Hematopoietic multipotent progenitor cell treated with erythropoietin and hydrocortisone succinate and interleukin-3 and kit ligand, for 4 days (in vitro differentiated cells): ENCODE measurements around the gene PHLDA1.

ENCODE experiments used
- DNase-seq: peaks from one replicate; pipeline ENCODE4 v3.0.0-alpha.2; 2015

Gene PHLDA1

DNA sequence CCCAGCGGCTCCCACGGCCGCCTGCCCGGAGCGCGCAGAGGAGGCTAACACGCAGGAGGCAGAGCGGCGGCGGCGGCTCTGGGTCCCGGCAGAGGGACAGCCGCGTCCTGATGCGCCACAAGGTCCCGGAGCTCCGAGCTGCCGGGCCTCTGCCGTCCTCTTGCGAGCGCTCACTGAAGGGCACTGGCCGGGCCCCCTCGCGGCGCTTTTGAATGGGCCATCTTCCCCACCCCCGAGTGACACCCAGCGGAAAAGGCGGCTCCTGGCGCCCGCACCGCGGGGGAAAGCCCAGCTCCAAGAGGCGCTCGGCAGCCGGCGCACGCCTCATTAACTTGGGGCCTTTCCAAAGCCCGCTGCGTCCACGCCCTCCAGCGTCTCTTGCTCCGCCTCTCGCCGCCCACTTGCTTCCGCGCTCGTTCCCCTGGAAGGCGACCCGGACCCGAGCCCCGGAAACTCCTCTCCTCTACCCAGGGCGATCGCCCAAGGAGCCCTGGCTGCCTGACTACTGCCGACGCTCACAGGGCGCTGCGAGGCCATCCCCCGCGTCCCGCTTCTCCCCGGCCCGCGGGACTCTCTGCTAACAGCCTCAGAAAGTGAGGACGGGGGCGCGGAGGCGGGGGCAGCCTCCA, at the start of gene PHLDA1:
Gene PHLDA1 (minus strand): TSS at position 363 of the 629 bp plus-strand sequence.
- peak; percentile 93 for DNase-seq

DNA sequence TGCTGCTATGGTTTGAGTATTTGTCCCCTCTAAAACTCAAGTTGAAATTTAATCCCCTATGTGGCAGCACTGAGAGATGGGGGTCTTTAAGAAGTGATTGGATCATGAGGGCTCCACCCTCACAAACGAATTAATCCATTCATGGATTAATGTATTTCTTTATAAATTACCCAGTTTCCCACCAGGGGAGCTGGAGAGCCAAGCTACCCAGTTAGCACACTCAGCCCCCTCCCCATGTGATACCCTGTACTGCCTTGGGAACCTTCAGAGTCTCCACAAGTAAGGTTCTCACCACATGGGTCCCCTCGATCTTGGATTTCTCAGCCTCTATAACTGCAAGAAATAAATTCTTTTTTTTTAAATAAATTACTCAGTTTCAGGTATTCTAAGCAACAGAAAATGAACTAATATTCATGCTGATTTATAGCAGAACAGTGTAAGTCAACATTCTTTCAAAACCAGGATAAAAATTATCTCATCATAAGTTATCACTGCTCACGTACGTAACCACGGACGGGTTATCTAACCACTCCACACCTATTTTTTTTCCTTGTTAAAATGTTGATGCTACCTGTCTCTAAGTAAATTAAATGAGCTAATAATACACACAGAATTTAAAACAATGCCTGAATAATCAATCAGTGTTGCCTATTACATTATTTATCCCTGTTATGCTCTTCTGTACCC, 49.3 kb upstream of the PHLDA1 start:
- DNase-seq = peak; percentile 53

DNA sequence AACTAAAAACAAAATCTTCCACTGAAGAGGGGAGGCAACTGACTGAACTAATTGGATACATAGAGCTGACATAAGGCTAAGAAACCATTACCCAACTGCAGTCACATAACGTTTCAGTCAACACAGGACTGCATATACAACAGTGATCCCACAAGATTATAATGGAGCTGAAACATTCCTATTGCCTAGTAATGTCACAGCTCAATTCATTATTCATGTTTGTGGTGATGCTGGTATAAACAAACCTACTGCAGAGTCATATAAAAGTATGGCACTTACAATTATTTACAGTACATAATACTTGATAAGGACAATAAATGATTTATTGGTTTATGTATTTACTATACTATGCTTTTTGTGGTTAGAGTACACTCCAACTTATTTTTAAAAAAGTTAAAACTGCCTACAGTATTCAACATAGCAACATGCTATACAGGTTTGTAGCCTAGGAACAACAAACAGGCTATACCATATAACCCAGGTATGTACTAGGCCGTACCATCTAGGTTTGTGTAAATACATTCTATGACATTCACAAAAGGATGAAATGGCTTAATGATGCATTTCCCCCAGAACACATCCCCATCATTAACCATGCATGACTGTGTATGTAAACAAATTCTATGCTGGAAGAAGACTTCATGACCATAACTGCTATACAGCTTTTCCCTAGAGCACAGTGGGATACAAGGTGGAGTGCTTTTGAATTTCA, 48.6 kb upstream of the PHLDA1 start:
- no peak for DNase-seq

DNA sequence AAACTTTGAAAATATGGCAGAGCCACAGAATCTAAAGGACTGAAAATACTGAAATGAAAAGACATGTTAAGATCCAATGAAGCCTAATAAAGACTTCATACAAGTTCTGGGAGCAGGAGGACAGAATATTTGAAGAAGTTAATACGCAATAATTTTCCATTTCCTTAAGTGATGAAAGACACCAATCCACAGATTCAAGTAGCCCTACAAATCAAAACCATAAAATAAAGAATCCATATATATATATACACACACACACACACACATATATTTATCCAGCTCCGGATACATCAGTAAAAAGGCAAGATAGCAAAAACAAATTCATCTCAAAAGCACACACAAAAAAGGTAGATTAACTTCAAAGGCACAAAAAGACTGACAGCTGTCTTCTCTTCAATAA, 47.2 kb upstream of the PHLDA1 start:
- no peak for DNase-seq

DNA sequence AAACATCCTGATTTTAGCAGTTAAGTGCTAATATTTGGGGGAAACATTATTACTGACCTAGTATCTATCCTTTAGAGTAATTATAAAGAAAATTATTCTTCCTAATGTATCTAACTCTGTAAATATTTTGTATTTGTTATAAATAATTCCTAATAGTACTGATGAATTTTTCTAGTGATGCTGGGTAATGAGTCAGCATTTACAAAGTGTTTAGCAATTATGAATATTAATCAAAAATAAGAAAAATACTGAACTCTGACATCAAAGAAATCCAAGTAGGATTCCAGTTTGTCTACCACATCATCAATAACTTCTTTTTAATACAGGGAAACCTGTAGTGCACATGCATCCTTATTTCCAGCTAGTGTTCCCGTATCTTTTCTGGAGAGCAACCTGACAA, 43.9 kb upstream of the PHLDA1 start:
- DNase-seq = no peak

DNA sequence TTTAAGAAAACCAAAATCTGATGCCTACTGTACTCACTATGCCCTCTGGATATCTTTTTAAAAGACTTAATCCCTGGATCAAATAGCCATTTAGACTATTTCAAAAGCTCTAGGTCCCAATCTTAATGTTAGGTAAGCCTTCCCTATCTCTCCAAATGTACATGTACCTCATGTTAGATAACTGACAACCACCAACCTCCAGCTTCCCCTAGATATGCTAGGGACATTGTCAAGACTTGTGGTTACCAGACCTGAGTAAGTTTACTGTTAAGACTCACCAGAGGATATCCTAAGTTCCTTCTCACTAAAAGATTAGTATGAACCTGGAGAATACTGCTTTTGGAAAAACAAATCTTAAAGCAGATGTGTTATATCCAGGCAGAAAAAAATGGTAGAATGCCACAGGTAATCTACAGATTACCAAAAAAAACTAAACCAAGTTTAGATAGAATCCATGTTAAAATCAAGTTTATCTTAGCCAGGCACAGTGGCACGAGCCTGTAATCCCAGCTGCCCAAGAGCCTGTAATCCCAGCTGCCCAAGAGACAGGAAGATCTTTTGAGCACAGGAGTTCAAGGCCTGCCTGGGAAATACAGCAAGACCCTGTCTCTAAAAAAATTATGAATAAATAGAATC, 43.2 kb upstream of the PHLDA1 start:
- DNase-seq = peak; percentile 79

DNA sequence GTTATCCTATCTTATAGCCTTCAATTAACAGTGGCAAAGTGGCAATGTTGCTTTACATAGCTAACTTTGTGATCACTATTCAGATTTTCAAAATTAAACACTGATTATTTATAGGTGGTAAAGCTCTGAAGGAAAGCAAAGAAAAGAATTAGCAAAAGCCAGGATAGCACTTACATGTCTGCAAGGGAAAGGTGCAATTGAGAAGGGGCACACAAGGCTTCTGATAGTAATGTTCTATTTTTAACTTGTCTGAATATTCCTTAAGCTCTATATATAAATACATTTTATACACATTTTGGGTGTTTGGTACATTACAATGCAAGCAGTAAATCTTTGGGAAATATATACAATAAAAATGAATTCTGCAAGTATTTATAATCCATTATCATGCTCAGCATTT, 42.0 kb upstream of the PHLDA1 start:
- no peak for DNase-seq

DNA sequence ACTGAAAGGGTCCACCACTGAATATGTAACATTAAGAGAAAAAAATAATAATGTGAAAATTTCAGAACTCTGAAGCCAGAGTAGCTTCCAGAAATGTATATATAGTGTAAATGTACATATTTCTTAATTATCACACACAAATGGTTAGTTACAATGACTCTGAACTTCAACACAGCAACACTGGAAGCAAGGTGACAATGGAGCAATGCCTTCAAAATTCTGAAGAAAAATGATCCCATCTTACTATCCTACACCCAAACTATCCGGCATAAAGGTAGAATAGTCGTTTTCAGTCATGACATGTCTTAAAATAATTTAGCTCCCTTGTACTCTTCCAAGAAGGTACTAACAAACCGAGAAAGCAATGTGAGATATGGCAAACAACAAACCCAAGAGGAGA, 41.0 kb upstream of the PHLDA1 start:
- no peak for DNase-seq

DNA sequence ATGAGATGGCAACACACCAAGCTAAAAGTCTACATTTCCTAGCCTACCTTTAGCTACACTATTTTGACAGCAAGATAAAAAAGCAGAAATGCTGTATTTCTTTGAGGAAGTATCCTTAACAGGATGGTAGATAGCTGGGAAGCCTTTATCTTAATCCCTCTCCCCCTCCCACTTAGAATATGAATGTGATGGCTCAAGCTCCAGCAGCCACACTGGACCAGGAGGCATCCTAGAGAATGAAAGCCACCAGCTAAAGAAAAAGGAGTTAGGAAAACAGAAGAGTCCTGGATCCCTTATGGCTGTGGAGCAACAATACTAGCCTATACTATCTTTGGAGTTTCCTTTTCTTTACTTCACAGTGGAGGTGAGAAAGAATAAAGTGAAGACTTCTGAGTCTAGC, 37.8 kb upstream of the PHLDA1 start:
- peak; percentile 13 for DNase-seq

DNA sequence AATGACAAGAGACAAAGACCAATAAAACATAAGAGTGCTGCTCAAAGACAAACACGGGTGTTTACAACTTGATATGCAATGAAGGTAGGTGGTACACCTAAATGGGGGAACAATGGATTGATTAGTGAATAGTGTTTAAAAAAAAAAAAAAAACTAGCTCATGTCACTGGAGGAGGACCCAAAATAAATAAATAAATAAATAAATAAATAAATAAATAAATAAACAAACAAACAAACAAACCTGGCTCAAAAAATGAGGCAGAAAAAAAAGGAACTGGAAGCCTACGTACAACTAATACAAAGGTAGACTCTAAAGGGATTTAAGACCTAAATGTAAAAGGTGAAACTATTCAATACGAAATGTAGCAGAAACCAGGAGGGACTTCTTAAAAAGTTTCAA, 34.3 kb upstream of the PHLDA1 start:
- no peak for DNase-seq

DNA sequence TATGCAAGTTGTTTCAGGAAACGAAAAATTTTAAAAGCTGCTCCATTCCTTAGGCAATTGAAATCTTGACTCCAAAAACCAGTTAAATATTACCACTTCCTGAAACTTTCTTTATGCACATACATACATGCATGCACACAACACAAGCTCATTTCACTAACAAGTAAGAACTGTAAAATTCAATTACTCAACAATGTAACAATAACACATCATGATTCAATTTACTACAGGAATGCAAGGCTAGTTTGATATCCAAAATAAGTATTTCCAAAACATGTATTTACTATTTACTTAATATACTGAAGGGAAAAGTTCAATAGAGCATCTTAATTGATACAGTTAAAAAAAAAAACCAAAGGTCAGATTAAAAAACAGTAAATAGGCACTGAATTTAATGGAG, 33.3 kb upstream of the PHLDA1 start:
- no peak for DNase-seq

DNA sequence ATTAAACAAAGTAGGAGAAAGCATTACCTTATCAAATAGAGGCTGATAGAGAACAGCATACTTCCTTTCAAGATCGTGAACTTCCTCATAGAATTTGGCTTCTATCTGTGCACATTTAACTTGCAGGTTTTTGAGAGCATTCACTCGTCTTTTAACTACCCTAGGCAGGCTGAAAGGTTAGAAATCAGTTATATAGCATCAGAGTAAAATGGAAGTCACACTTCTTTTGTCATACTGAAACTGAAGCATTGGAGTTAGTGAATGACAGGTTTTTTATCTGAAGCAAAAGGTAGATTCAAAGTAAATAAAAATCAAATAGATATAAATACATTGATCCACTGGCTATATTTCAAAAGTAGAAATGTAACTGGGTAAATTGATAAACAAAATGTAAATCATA, 28.5 kb upstream of the PHLDA1 start:
- DNase-seq = peak; percentile 13

DNA sequence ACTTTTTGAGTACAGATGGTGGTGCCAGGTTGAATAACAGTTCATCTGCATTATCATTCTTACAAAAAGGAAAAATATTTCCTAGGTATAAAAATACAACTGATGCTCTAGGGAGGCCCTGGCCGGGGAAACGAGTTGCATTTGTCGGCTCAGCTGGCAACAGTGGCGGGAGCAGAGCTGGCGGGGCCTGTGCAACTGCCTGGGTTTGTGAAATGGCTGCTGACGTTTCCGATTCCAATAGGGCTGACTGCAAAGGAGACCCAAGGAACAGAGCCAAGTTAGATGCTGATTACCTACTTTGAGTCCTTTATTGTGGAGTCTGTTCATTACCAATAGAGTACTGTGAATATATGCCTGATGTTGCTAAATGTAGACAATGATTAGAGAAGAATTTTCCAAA, 25.8 kb upstream of the PHLDA1 start:
- DNase-seq = no peak

DNA sequence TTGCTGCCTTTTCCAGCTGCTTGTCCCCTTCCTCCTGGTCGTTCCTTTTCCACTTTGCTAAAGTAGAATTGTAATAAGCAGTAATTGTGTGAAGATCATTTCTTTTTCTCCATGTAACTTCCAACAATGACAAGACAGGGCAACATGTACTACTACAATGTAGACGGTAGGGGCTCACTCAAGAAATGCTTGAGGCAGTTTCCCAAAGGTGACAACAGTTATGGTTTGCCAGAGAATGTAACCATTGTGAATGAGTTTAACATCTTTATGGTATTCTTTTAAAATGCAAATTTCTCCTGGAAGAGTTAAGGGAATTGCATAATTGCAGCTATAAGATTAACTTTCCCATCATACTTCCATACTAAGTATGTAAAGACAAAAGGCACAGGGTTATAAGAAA, 23.8 kb upstream of the PHLDA1 start:
- DNase-seq = no peak

DNA sequence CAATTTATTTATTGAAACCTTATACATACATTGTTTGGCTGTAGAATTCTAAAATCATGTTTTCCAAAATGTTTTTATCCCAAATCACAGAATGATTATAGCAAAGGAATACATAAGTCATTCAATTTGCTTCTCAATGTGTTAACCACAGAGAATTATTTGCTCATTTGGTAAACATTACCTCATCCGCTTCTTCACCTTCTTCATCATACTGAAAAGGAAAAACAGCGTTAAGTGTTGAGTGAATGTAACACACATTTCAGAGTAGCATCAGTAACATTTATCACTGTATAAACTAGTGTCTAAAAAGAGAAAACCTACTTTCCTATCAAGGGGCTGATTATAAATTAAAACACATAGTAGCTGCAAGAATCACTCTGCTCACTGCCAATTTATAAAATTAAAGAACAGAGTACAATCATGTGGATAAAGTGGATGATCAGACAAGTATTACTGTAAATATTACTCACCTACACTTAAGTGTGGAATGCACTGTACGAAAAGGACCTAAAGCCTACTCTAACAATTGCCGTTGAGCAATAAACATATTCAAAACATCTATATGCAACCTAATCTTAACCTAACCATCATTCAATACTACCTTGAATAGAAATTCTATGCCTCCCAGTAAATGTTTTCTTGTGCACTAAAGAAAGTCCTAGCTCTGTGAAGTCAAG, 18.1 kb upstream of the PHLDA1 start:
- DNase-seq = no peak

DNA sequence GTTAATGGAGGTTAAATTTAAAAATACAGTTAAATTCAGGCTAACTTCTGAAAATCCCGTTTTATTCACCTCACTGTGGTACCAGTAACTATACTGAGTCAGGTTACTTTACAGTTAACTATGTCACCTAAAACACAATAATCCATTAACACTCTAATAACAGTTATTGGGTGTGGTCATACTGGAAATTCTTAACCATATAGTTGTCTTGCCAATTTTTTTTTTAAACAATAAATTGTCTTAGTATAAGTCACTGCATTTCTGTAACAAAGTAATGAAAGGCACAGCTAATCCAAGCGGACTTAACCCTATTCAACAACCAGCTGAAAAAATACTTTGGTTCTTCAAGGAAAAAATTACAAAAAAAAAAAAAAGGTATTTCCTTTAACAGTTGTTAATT, 16.2 kb upstream of the PHLDA1 start:
- DNase-seq = no peak

DNA sequence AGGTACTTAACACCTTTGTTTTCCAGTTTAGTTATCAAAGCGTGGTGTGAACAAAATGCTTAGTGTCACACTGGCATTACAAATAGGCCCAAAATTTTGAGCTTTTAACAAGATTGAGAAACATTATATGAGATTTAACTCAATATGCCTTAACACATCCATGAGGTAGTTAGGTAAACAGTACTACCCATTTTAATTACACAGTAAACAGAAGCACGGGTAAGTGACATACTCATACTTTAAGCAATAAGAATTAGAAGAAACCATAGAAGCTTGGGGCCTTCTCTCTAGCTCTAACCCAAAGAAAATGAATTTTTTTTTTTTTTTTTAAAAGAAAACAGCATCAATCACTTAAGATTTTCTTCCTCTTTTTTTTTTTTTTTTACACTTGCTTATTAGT, 15.5 kb upstream of the PHLDA1 start:
- no peak for DNase-seq

DNA sequence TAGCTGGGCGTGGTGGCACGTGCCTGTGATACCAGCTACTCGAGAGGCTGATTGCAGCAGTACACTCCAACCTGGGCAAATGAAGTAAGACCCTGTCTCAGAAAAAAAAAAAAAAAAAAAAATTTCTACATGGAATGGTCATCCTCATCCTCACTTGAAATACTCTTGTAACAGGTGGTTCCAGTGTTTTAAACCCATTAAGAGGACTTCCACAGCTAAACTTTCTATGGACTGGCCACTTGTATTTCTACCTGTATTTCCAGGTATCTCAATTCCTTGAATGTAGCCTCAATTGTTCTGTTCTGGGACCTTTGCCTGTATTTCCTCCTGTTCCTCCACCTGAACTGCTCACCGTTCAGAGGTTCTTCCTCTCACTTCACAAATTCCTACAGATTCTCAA, 11.8 kb upstream of the PHLDA1 start:
- DNase-seq = no peak

DNA sequence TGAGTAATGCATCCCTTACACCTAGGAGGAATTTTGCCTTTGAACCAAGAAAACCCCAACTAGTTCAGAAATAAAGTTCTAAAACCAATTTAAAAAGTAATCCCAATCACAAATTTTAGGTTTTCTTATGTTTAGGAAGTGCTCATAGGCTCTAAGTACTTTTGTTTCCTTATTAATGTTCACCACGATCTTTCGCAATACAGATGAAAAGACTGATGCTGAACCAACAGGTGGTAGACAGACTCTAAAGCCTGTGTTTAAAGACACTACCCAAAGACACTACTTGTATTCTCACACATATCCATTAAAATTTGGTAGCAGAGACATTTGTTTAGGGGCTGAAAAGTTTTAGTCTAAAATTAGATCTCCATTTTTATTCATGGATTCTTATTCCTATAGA, 10.6 kb upstream of the PHLDA1 start:
- DNase-seq = peak; percentile 57

DNA sequence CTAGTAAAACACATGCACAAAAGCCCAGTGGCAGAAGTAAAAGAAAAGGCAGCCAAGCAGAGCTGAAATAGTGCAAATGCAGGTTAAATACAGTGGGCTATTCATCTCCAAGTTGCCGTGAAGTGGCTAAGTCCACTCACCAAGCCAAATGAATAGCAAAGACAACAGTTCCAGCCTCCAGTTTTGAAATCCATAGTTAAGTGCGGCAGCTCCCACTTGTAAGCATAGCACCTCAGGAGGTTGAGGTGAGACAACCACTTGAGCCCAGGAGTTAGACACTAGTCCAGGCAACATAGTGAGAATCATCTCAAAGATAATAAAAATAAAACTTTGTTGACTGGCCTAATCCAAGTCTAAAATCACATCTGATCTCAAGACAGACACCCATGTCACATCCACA, 9.8 kb upstream of the PHLDA1 start:
- DNase-seq = no peak

DNA sequence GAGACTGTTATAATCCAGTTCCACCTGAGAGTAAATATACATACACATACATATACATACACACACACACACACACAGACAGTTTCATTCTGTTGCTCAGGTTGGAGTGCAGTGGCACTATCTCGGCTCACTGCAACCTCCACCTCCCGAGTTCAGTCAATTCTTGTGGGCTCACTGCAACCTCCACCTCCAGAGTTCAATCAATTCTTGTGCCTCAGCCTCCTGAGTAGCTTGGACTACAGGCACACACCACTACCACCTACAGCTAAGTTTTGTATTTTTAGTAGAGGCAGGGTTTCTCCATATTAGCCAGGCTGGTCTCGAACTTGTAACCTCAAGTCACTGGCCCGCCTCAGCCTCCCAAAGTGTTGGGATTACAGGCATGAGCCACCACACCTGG, 8.9 kb upstream of the PHLDA1 start:
- no peak for DNase-seq

DNA sequence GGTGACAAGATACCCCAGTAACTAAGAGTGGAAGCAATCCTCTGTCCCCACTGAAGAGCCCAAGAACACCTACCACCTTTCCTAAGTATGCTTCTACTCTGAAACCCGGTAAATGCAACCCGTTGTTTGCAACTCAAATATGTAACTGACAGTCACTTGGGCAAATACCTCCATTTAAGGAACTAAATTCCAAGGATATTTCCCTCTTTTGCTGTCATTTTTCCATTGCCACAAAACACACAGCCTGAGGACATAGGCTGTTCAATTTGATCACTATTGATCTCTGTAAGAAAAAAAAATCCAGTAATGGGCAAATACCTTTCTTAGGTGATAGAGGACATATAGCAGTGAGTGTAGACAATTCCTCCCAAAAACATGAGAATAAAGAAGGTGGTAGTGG, 6.6 kb upstream of the PHLDA1 start:
- no peak for DNase-seq
